ENCODE data around the gene GRM7. TPM values are rescaled to one million over a fixed set of nuclear protein-coding genes. Genes with fewer than 3 reads are reported as not detected.

GRM7 gene
- total RNA-seq, 1 donor from 2014 or later: not detected

GRCh38 chr3:7700539-7700938 is 839.6 kb downstream of the GRM7 start:
- TF ChIP-seq CTCF (IDR thresholded peaks at IDR 0.05; ENCODE audit: insufficient read depth, low read length, severe bottlenecking): no peak
- no peaks in the 10 kb centered on the region for H3K36me3 ChIP-seq (ENCODE audit: control insufficient read depth, insufficient read depth, low read length)
- DNase-seq (ENCODE audit: low read depth) (no peak), FAIRE-seq (no peak)
- H3K27me3 ChIP-seq (ENCODE audit: control insufficient read depth, insufficient read depth, low read length): no peaks in the 10 kb centered on the region
- no peak overlapping the region for H3K4me3 ChIP-seq (ENCODE audit: low read depth, low read length)

- FAIRE-seq (no peak), DNase-seq (ENCODE audit: low read depth) (no peak)
- no peak for TF ChIP-seq CTCF (IDR thresholded peaks at IDR 0.05; ENCODE audit: insufficient read depth, low read length, severe bottlenecking)
- H3K36me3 ChIP-seq (ENCODE audit: control insufficient read depth, insufficient read depth, low read length): no peaks in the 10 kb centered on the region
- H3K27me3 ChIP-seq (ENCODE audit: control insufficient read depth, insufficient read depth, low read length): no peaks in the 10 kb centered on the region
- H3K4me3 ChIP-seq (ENCODE audit: low read depth, low read length): no peak overlapping the region
Measured at GRCh38 chr3:7700977-7701376, 840.1 kb downstream of the GRM7 start.

GRCh38 chr3:7707187-7707586 is 846.3 kb downstream of the GRM7 start:
- no peak overlapping the region for H3K4me3 ChIP-seq (ENCODE audit: low read depth, low read length)
- TF ChIP-seq CTCF (IDR thresholded peaks at IDR 0.05; ENCODE audit: insufficient read depth, low read length, severe bottlenecking): no peak
- DNase-seq (ENCODE audit: low read depth) (peak; percentile 10), FAIRE-seq (no peak)
- no peaks in the 10 kb centered on the region for H3K27me3 ChIP-seq (ENCODE audit: control insufficient read depth, insufficient read depth, low read length)
- no peaks in the 10 kb centered on the region for H3K36me3 ChIP-seq (ENCODE audit: control insufficient read depth, insufficient read depth, low read length)

- DNase-seq (ENCODE audit: low read depth) (no peak), FAIRE-seq (no peak)
- no peaks in the 10 kb centered on the region for H3K36me3 ChIP-seq (ENCODE audit: control insufficient read depth, insufficient read depth, low read length)
- H3K4me3 ChIP-seq (ENCODE audit: low read depth, low read length): no peak overlapping the region
- no peaks in the 10 kb centered on the region for H3K27me3 ChIP-seq (ENCODE audit: control insufficient read depth, insufficient read depth, low read length)
- no peak for TF ChIP-seq CTCF (IDR thresholded peaks at IDR 0.05; ENCODE audit: insufficient read depth, low read length, severe bottlenecking)
Measured at GRCh38 chr3:7709376-7710082, 848.6 kb downstream of the GRM7 start.

GRCh38 chr3:7710284-7710683 is 849.4 kb downstream of the GRM7 start:
- H3K36me3 ChIP-seq (ENCODE audit: control insufficient read depth, insufficient read depth, low read length): no peaks in the 10 kb centered on the region
- H3K27me3 ChIP-seq (ENCODE audit: control insufficient read depth, insufficient read depth, low read length): no peaks in the 10 kb centered on the region
- no peak overlapping the region for H3K4me3 ChIP-seq (ENCODE audit: low read depth, low read length)
- DNase-seq (ENCODE audit: low read depth) (no peak), FAIRE-seq (no peak)
- no peak for TF ChIP-seq CTCF (IDR thresholded peaks at IDR 0.05; ENCODE audit: insufficient read depth, low read length, severe bottlenecking)

GRCh38 chr3:7713724-7714123 is 852.8 kb downstream of the GRM7 start:
- no peaks in the 10 kb centered on the region for H3K27me3 ChIP-seq (ENCODE audit: control insufficient read depth, insufficient read depth, low read length)
- no peak overlapping the region for H3K4me3 ChIP-seq (ENCODE audit: low read depth, low read length)
- TF ChIP-seq CTCF (IDR thresholded peaks at IDR 0.05; ENCODE audit: insufficient read depth, low read length, severe bottlenecking): no peak
- H3K36me3 ChIP-seq (ENCODE audit: control insufficient read depth, insufficient read depth, low read length): no peaks in the 10 kb centered on the region
- no peak for FAIRE-seq
- no peak for DNase-seq (ENCODE audit: low read depth)

Data from bronchial epithelial cell (primary cell).